Heart left ventricle (tissue), 13 donors: ENCODE results near the gene DPF1.

Experiments
- POLR2A ChIP-seq, 2 donors: fragments of 450-650 bp; IDR thresholded peaks; one replicate each; pipeline ENCODE4 v1.6.1; 2017; ENCODE audit warnings: antibody characterized with exemption in 2 of 2, mild to moderate bottlenecking in 2 of 2, moderate library complexity in 2 of 2
- TF ChIP-seq, protein P1 (sequence below), 12 donors: fragments of 200-600 bp; sonication (generic) in 4 of 12; IDR thresholded peaks; one replicate each; pipeline versions ENCODE4 v1.5.0 to v1.8.0; 2018 to 2022; ENCODE audit warnings: antibody characterized with exemption in 12 of 12, mild to moderate bottlenecking in 5 of 12
- donor health status: ischemic (EF 13 %, LVEDD 7.1; RV severe dilation, severe dysfunction).
- donor health status: DM: no; HTN: yes; CAD: no.
- donor health status: DM: no; HTN: no; CAD: no.
- donor health status: ischemic (EF 25% LVEDD 6.9; RV normal size, moderate dysfunction).
- donor health status: ischemic (EF 25% LVEDD 5.7; RV mildly dilated, moderate dysfunction).
- donor health status: ischemic (EF 35%, LVEDD 5.7; RV mildly dilated, moderate dysfunction).
- donor health status: nonischemic (EF 11% LVEDD 7.7; RV severe dilation, severe dysfunction).
- donor health status: DM: yes; HTN: yes; CAD: no.
- donor health status: PGD.
- donor health status: ischemic (EF 29% LVEDD 5.4; RV normal size, mild dysfunction).
- donor health status: nonischemic (EF 23%, LVEDD 6.1; RV moderate dilation, normal function).

DNA sequence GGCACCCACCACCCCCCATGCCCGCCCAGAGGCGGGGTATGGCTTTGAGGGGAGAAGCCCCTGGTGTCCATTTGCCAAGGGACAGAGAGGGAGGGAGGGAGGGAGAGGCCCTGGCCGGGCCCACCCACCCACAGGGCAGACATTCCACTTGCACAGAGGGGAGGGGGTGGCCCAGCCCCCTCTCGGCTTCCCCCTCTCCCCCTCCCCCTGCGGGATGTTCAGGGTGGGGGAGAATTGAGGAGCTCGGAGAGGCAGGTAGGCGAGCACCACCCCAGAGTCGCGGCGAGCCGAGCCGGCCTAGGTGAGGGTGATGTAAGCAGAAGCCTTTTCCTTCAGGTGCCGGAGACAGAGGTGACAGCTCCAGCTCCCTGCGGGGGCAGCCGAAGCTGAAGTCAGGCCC, 12.3 kb downstream of the DPF1 start:
- TF ChIP-seq, protein P1, sequence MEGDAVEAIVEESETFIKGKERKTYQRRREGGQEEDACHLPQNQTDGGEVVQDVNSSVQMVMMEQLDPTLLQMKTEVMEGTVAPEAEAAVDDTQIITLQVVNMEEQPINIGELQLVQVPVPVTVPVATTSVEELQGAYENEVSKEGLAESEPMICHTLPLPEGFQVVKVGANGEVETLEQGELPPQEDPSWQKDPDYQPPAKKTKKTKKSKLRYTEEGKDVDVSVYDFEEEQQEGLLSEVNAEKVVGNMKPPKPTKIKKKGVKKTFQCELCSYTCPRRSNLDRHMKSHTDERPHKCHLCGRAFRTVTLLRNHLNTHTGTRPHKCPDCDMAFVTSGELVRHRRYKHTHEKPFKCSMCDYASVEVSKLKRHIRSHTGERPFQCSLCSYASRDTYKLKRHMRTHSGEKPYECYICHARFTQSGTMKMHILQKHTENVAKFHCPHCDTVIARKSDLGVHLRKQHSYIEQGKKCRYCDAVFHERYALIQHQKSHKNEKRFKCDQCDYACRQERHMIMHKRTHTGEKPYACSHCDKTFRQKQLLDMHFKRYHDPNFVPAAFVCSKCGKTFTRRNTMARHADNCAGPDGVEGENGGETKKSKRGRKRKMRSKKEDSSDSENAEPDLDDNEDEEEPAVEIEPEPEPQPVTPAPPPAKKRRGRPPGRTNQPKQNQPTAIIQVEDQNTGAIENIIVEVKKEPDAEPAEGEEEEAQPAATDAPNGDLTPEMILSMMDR (IDR thresholded peaks at IDR 0.05), result no peak
- no peak for TF ChIP-seq POLR2A (IDR thresholded peaks at IDR 0.05)
